Measurements from ENCODE around the gene ANO4. TPM values are rescaled to one million over a fixed set of nuclear protein-coding genes. Genes with fewer than 3 reads are reported as not detected.

The ANO4 gene
- total and polyA plus RNA-seq, 5 donors from 2014 or later: not detected

GRCh38 chr12:100860611-100861010 lies 66.0 kb downstream of the ANO4 start:
- Histone ChIP-seq H3K9me3 (ENCODE audit: control insufficient read depth in 2 of 2, low read length in 2 of 2) (no peaks in the 10 kb centered on the region), H3K27ac (ENCODE audit: insufficient read depth, low read length, poor library complexity, severe bottlenecking) (no peak overlapping the region), H3K27me3 (ENCODE audit: control insufficient read depth, insufficient read depth, low read length) (peaks cover 2% of the 10 kb centered on the region), H3K4me3 (ENCODE audit: low read depth, low read length) (no peak overlapping the region), H3K36me3 (ENCODE audit: control insufficient read depth, insufficient read depth, low read length) (no peaks in the 10 kb centered on the region), H3K4me1 (ENCODE audit: control insufficient read depth, insufficient read depth, low read length, poor library complexity, severe bottlenecking) (no peaks in the 10 kb centered on the region)
- ATAC-seq (ENCODE audit: low read depth in 2 of 2) (no peak), DNase-seq (no peak)
- no peaks in the 10 kb centered on the region for H3K4me1 Mint-ChIP-seq
- H3K9me3 Mint-ChIP-seq: peaks cover 0 to 14% (median 0%) of the 10 kb centered on the region in 7 donors
- H3K36me3 Mint-ChIP-seq: no peaks in the 10 kb centered on the region
- no peak overlapping the region for H3K4me3 Mint-ChIP-seq
- no peak overlapping the region for H3K27ac Mint-ChIP-seq
- H3K27me3 Mint-ChIP-seq: no peaks in the 10 kb centered on the region

GRCh38 chr12:100862676-100863075 lies 68.1 kb downstream of the ANO4 start:
- Mint-ChIP-seq H3K4me3 (no peak overlapping the region), H3K36me3 (no peaks in the 10 kb centered on the region), H3K27ac (no peak overlapping the region), H3K9me3 (peaks cover 0 to 14% (median 0%) of the 10 kb centered on the region in 7 donors), H3K27me3 (no peaks in the 10 kb centered on the region), H3K4me1 (no peaks in the 10 kb centered on the region)
- H3K9me3 ChIP-seq (ENCODE audit: control insufficient read depth in 2 of 2, low read length in 2 of 2): no peaks in the 10 kb centered on the region
- H3K27me3 ChIP-seq (ENCODE audit: control insufficient read depth, insufficient read depth, low read length): no peaks in the 10 kb centered on the region
- ATAC-seq (ENCODE audit: low read depth in 2 of 2): no peak
- no peak overlapping the region for H3K4me3 ChIP-seq (ENCODE audit: low read depth, low read length)
- no peak overlapping the region for H3K27ac ChIP-seq (ENCODE audit: insufficient read depth, low read length, poor library complexity, severe bottlenecking)
- DNase-seq: no peak
- no peaks in the 10 kb centered on the region for H3K36me3 ChIP-seq (ENCODE audit: control insufficient read depth, insufficient read depth, low read length)
- no peaks in the 10 kb centered on the region for H3K4me1 ChIP-seq (ENCODE audit: control insufficient read depth, insufficient read depth, low read length, poor library complexity, severe bottlenecking)

DNA sequence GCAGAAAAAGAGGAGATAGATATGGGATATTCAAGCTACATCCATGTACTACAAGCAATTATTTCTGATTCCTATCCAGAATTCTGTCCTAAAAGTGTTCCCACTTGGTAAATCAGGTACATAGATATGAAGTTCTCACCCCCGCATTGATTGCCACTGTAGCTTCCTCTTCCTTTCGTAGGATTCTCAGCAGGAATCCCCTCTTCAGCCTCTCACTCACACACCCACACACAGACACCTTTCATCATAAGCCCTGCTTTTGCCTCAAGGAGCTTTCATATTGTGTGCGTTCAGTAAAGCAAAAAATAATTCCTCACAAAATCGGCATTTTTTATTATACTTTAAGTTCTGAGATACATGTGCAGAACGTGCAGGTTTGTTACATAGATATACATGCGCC lies 69.8 kb downstream of the ANO4 start:
- peaks cover 0 to 14% (median 0%) of the 10 kb centered on the region in 7 donors for H3K9me3 Mint-ChIP-seq
- H3K27ac Mint-ChIP-seq: no peak overlapping the region
- ATAC-seq (ENCODE audit: low read depth in 2 of 2) (no peak), DNase-seq (no peak)
- H3K4me1 Mint-ChIP-seq: no peaks in the 10 kb centered on the region
- H3K36me3 Mint-ChIP-seq: no peaks in the 10 kb centered on the region
- Histone ChIP-seq H3K27me3 (ENCODE audit: control insufficient read depth, insufficient read depth, low read length) (no peaks in the 10 kb centered on the region), H3K36me3 (ENCODE audit: control insufficient read depth, insufficient read depth, low read length) (no peaks in the 10 kb centered on the region), H3K4me1 (ENCODE audit: control insufficient read depth, insufficient read depth, low read length, poor library complexity, severe bottlenecking) (no peaks in the 10 kb centered on the region), H3K27ac (ENCODE audit: insufficient read depth, low read length, poor library complexity, severe bottlenecking) (no peak overlapping the region), H3K4me3 (ENCODE audit: low read depth, low read length) (no peak overlapping the region), H3K9me3 (ENCODE audit: control insufficient read depth in 2 of 2, low read length in 2 of 2) (no peaks in the 10 kb centered on the region)
- H3K27me3 Mint-ChIP-seq: no peaks in the 10 kb centered on the region
- H3K4me3 Mint-ChIP-seq: no peak overlapping the region

GRCh38 chr12:100867639-100868393 lies 73.2 kb downstream of the ANO4 start:
- Histone ChIP-seq H3K27ac (ENCODE audit: insufficient read depth, low read length, poor library complexity, severe bottlenecking) (no peak overlapping the region), H3K4me3 (ENCODE audit: low read depth, low read length) (no peak overlapping the region), H3K9me3 (ENCODE audit: control insufficient read depth in 2 of 2, low read length in 2 of 2) (no peaks in the 10 kb centered on the region), H3K27me3 (ENCODE audit: control insufficient read depth, insufficient read depth, low read length) (no peaks in the 10 kb centered on the region), H3K36me3 (ENCODE audit: control insufficient read depth, insufficient read depth, low read length) (no peaks in the 10 kb centered on the region), H3K4me1 (ENCODE audit: control insufficient read depth, insufficient read depth, low read length, poor library complexity, severe bottlenecking) (no peaks in the 10 kb centered on the region)
- Mint-ChIP-seq H3K4me1 (no peaks in the 10 kb centered on the region), H3K9me3 (peaks cover 0 to 5% (median 0%) of the 10 kb centered on the region in 7 donors), H3K27ac (no peak overlapping the region), H3K4me3 (no peak overlapping the region), H3K27me3 (no peaks in the 10 kb centered on the region), H3K36me3 (no peaks in the 10 kb centered on the region)
- no peak for ATAC-seq (ENCODE audit: low read depth in 2 of 2)
- no peak for DNase-seq

- H3K27me3 ChIP-seq (ENCODE audit: control insufficient read depth, insufficient read depth, low read length): no peaks in the 10 kb centered on the region
- no peak overlapping the region for H3K4me3 ChIP-seq (ENCODE audit: low read depth, low read length)
- H3K9me3 ChIP-seq (ENCODE audit: control insufficient read depth in 2 of 2, low read length in 2 of 2): no peaks in the 10 kb centered on the region
- no peak overlapping the region for H3K27ac Mint-ChIP-seq
- H3K9me3 Mint-ChIP-seq: peaks cover 1 to 6% (median 3%) of the 10 kb centered on the region in 7 donors
- DNase-seq: no peak
- no peaks in the 10 kb centered on the region for H3K4me1 ChIP-seq (ENCODE audit: control insufficient read depth, insufficient read depth, low read length, poor library complexity, severe bottlenecking)
- H3K4me1 Mint-ChIP-seq: no peaks in the 10 kb centered on the region
- no peaks in the 10 kb centered on the region for H3K36me3 ChIP-seq (ENCODE audit: control insufficient read depth, insufficient read depth, low read length)
- H3K27ac ChIP-seq (ENCODE audit: insufficient read depth, low read length, poor library complexity, severe bottlenecking): no peak overlapping the region
- H3K4me3 Mint-ChIP-seq: no peak overlapping the region
- ATAC-seq (ENCODE audit: low read depth in 2 of 2): no peak
- H3K27me3 Mint-ChIP-seq: no peaks in the 10 kb centered on the region
- H3K36me3 Mint-ChIP-seq: no peaks in the 10 kb centered on the region
Measured at GRCh38 chr12:100868487-100868886, 73.9 kb downstream of the ANO4 start.

GRCh38 chr12:100871195-100871734 lies 76.7 kb downstream of the ANO4 start:
- Mint-ChIP-seq H3K9me3 (peaks cover 3 to 17% (median 5%) of the 10 kb centered on the region in 7 donors), H3K27me3 (no peaks in the 10 kb centered on the region), H3K4me3 (no peak overlapping the region), H3K36me3 (no peaks in the 10 kb centered on the region), H3K27ac (no peak overlapping the region), H3K4me1 (no peaks in the 10 kb centered on the region)
- no peaks in the 10 kb centered on the region for H3K4me1 ChIP-seq (ENCODE audit: control insufficient read depth, insufficient read depth, low read length, poor library complexity, severe bottlenecking)
- no peaks in the 10 kb centered on the region for H3K36me3 ChIP-seq (ENCODE audit: control insufficient read depth, insufficient read depth, low read length)
- no peaks in the 10 kb centered on the region for H3K27me3 ChIP-seq (ENCODE audit: control insufficient read depth, insufficient read depth, low read length)
- no peaks in the 10 kb centered on the region for H3K9me3 ChIP-seq (ENCODE audit: control insufficient read depth in 2 of 2, low read length in 2 of 2)
- no peak overlapping the region for H3K27ac ChIP-seq (ENCODE audit: insufficient read depth, low read length, poor library complexity, severe bottlenecking)
- H3K4me3 ChIP-seq (ENCODE audit: low read depth, low read length): no peak overlapping the region
- no peak for DNase-seq
- no peak for ATAC-seq (ENCODE audit: low read depth in 2 of 2)

- no peaks in the 10 kb centered on the region for H3K4me1 Mint-ChIP-seq
- no peaks in the 10 kb centered on the region for H3K27me3 Mint-ChIP-seq
- ATAC-seq (ENCODE audit: low read depth in 2 of 2) (no peak), DNase-seq (no peak)
- no peak overlapping the region for H3K27ac ChIP-seq (ENCODE audit: insufficient read depth, low read length, poor library complexity, severe bottlenecking)
- no peak overlapping the region for H3K4me3 ChIP-seq (ENCODE audit: low read depth, low read length)
- no peaks in the 10 kb centered on the region for H3K36me3 ChIP-seq (ENCODE audit: control insufficient read depth, insufficient read depth, low read length)
- no peaks in the 10 kb centered on the region for H3K36me3 Mint-ChIP-seq
- peaks cover 3 to 17% (median 5%) of the 10 kb centered on the region in 7 donors for H3K9me3 Mint-ChIP-seq
- H3K27ac Mint-ChIP-seq: no peak overlapping the region
- H3K9me3 ChIP-seq (ENCODE audit: control insufficient read depth in 2 of 2, low read length in 2 of 2): no peaks in the 10 kb centered on the region
- H3K27me3 ChIP-seq (ENCODE audit: control insufficient read depth, insufficient read depth, low read length): no peaks in the 10 kb centered on the region
- H3K4me3 Mint-ChIP-seq: no peak overlapping the region
- no peaks in the 10 kb centered on the region for H3K4me1 ChIP-seq (ENCODE audit: control insufficient read depth, insufficient read depth, low read length, poor library complexity, severe bottlenecking)
Measured at GRCh38 chr12:100875156-100875555, 80.6 kb downstream of the ANO4 start.

- Histone ChIP-seq H3K36me3 (ENCODE audit: control insufficient read depth, insufficient read depth, low read length) (no peaks in the 10 kb centered on the region), H3K9me3 (ENCODE audit: control insufficient read depth in 2 of 2, low read length in 2 of 2) (no peaks in the 10 kb centered on the region), H3K4me3 (ENCODE audit: low read depth, low read length) (no peak overlapping the region), H3K27ac (ENCODE audit: insufficient read depth, low read length, poor library complexity, severe bottlenecking) (no peak overlapping the region), H3K27me3 (ENCODE audit: control insufficient read depth, insufficient read depth, low read length) (no peaks in the 10 kb centered on the region), H3K4me1 (ENCODE audit: control insufficient read depth, insufficient read depth, low read length, poor library complexity, severe bottlenecking) (no peaks in the 10 kb centered on the region)
- ATAC-seq (ENCODE audit: low read depth in 2 of 2) (no peak), DNase-seq (no peak)
- Mint-ChIP-seq H3K9me3 (peaks cover 3 to 17% (median 6%) of the 10 kb centered on the region in 7 donors), H3K36me3 (no peaks in the 10 kb centered on the region), H3K27me3 (no peaks in the 10 kb centered on the region), H3K27ac (no peak overlapping the region), H3K4me3 (no peak overlapping the region), H3K4me1 (no peaks in the 10 kb centered on the region)
Measured at GRCh38 chr12:100875771-100876170, 81.2 kb downstream of the ANO4 start.

Measured in CD4-positive, CD25-positive, alpha-beta regulatory T cell (primary cell).